ENCODE results near the gene MRPL22. TPM values are rescaled to one million over a fixed set of nuclear protein-coding genes. Genes with fewer than 3 reads are reported as not detected.
"Not testable (repeated sequence)": the region's sequence is repeated elsewhere in the genome, so short reads cannot be mapped to it uniquely, and the experiment has no call there.

MRPL22 gene
- total RNA-seq, 3 donors from 2014 or later = 12.1 to 23.4 (median 21.4) TPM

GRCh38 chr5:154933537-154933936, 7.3 kb upstream of the MRPL22 start:
- H3K9me3 ChIP-seq = no peaks in the 10 kb centered on the region
- no peaks in the 10 kb centered on the region for H3K36me3 ChIP-seq
- H3K4me1 ChIP-seq = peaks cover 3 to 6% of the 10 kb centered on the region in 2 donors
- intact Hi-C loops (cut with DNase I; ENCODE audit: low total_unique reads) = no loop called here
- no peak overlapping the region for H3K4me3 ChIP-seq
- no peak overlapping the region for H3K27ac ChIP-seq
- H3K27me3 ChIP-seq = no peaks in the 10 kb centered on the region
- DNase-seq (ENCODE audit: low spot score in 2 of 2) = no peak
- TF ChIP-seq POLR2AphosphoS5 (IDR thresholded peaks at IDR 0.05) = no peak
- TF ChIP-seq CTCF (IDR thresholded peaks at IDR 0.05) = no peak
- no peak for TF ChIP-seq POLR2A (IDR thresholded peaks at IDR 0.05)

GRCh38 chr5:154934881-154935280, 6.0 kb upstream of the MRPL22 start:
- DNase-seq (ENCODE audit: low spot score in 2 of 2) = no peak
- no peak overlapping the region for H3K27ac ChIP-seq
- TF ChIP-seq CTCF (IDR thresholded peaks at IDR 0.05) (no peak), POLR2AphosphoS5 (IDR thresholded peaks at IDR 0.05) (no peak), POLR2A (IDR thresholded peaks at IDR 0.05) (no peak)
- intact Hi-C loops (cut with DNase I; ENCODE audit: low total_unique reads) = no loop called here
- no peaks in the 10 kb centered on the region for H3K36me3 ChIP-seq
- no peak overlapping the region for H3K4me3 ChIP-seq
- peaks cover 3 to 6% of the 10 kb centered on the region in 2 donors for H3K4me1 ChIP-seq
- no peaks in the 10 kb centered on the region for H3K9me3 ChIP-seq
- no peaks in the 10 kb centered on the region for H3K27me3 ChIP-seq

GRCh38 chr5:154937186-154937717, 3.6 kb upstream of the MRPL22 start:
- TF ChIP-seq POLR2A (IDR thresholded peaks at IDR 0.05) (no peak), POLR2AphosphoS5 (IDR thresholded peaks at IDR 0.05) (no peak), CTCF (IDR thresholded peaks at IDR 0.05) (no peak)
- H3K4me1 ChIP-seq = peaks cover 6 to 11% of the 10 kb centered on the region in 2 donors
- H3K9me3 ChIP-seq = no peaks in the 10 kb centered on the region
- H3K4me3 ChIP-seq = peak overlapping the region; percentile 91 to 96 (median 93)
- no peak for DNase-seq (ENCODE audit: low spot score in 2 of 2)
- peak overlapping the region; percentile 72 to 83 for H3K27ac ChIP-seq
- no peaks in the 10 kb centered on the region for H3K36me3 ChIP-seq
- no peaks in the 10 kb centered on the region for H3K27me3 ChIP-seq
- intact Hi-C loops (cut with DNase I; ENCODE audit: low total_unique reads) = no loop called here

- peak within 1 kb of the TSS; percentile 91 to 96 (median 93) for H3K4me3 ChIP-seq
- H3K9me3 ChIP-seq = no peaks in the 10 kb centered on the region
- peak; percentile 59 to 74 for DNase-seq (ENCODE audit: low spot score in 2 of 2)
- peaks cover 6 to 15% of the 10 kb centered on the region in 2 donors for H3K4me1 ChIP-seq
- TF ChIP-seq POLR2A (IDR thresholded peaks at IDR 0.05) (no peak), POLR2AphosphoS5 (IDR thresholded peaks at IDR 0.05) (peak; percentile 30 to 74 (median 69))
- intact Hi-C loops (cut with DNase I; ENCODE audit: low total_unique reads) = no loop called here
- peak within 1 kb of the TSS; percentile 72 to 83 for H3K27ac ChIP-seq
- no peaks in the 10 kb centered on the region for H3K27me3 ChIP-seq
- H3K36me3 ChIP-seq = no peaks in the 10 kb centered on the region
Observed at GRCh38 chr5:154937718-154938466, 3.0 kb upstream of the MRPL22 start, which contains the start of gene GEMIN5. TSS of gene GEMIN5 (minus strand) at chr5:154938211. CDS start at chr5:154938133, 78 bp downstream.

GRCh38 chr5:154939387-154939786, 1.5 kb upstream of the MRPL22 start:
- intact Hi-C loops (cut with DNase I; ENCODE audit: low total_unique reads); H3K27ac ChIP-seq; H3K27me3 ChIP-seq: not testable (repeated sequence)

GRCh38 chr5:154940375-154940771, 500 bp upstream of the MRPL22 start:
- H3K27ac ChIP-seq = peak overlapping the region; percentile 82 to 85
- intact Hi-C loops (cut with DNase I; ENCODE audit: low total_unique reads) = no loop called here
- no peaks in the 10 kb centered on the region for H3K36me3 ChIP-seq
- peaks cover 6 to 15% of the 10 kb centered on the region in 2 donors for H3K4me1 ChIP-seq
- no peaks in the 10 kb centered on the region for H3K9me3 ChIP-seq
- peak overlapping the region; percentile 74 to 80 (median 79) for H3K4me3 ChIP-seq
- no peak for TF ChIP-seq CTCF (IDR thresholded peaks at IDR 0.05)
- no peak for TF ChIP-seq POLR2AphosphoS5 (IDR thresholded peaks at IDR 0.05)
- TF ChIP-seq POLR2A (IDR thresholded peaks at IDR 0.05) = no peak
- no peak for DNase-seq (ENCODE audit: low spot score in 2 of 2)
- no peaks in the 10 kb centered on the region for H3K27me3 ChIP-seq

More at GRCh38 chr5:154939387-154939786, 1.5 kb upstream of the MRPL22 start:
- not testable (repeated sequence) for H3K9me3 ChIP-seq; DNase-seq (ENCODE audit: low spot score in 2 of 2); H3K4me3 ChIP-seq; H3K36me3 ChIP-seq
- peaks cover 6 to 15% of the 10 kb centered on the region in 2 donors for H3K4me1 ChIP-seq
